DMS79 (cell line): Measurements from ENCODE around the gene MBD3L5.
"Not testable (repeated sequence)": the region's sequence is repeated elsewhere in the genome, so short reads cannot be mapped to it uniquely, and the experiment has no call there.

Source experiments
- DNase-seq: peaks from one replicate; lab custom pipeline; 2025; lab: John Stamatoyannopoulos, UW

MBD3L5 gene

GRCh38 chr19:7030278-7030677 is at the start of gene MBD3L5:
Gene MBD3L5 (plus strand): TSS chr19:7030578. CDS start chr19:7030612, 34 bp downstream.
- DNase-seq, result not testable (repeated sequence)

GRCh38 chr19:6983448-6983847 is 46.9 kb upstream of the MBD3L5 start:
- DNase-seq, result no peak

- DNase-seq, result no peak
Observed at GRCh38 chr19:6987850-6988249, 42.5 kb upstream of the MBD3L5 start.

GRCh38 chr19:6988257-6988656 is 42.1 kb upstream of the MBD3L5 start:
- no peak for DNase-seq

- DNase-seq, result no peak
Observed at GRCh38 chr19:6995054-6995453, 35.3 kb upstream of the MBD3L5 start.

- DNase-seq, result no peak
Observed at GRCh38 chr19:6996810-6997209, 33.6 kb upstream of the MBD3L5 start.

- DNase-seq, result no peak
Observed at GRCh38 chr19:6997679-6998445, 32.5 kb upstream of the MBD3L5 start.

- no peak for DNase-seq
Observed at GRCh38 chr19:6999933-7000332, 30.4 kb upstream of the MBD3L5 start.

GRCh38 chr19:7000333-7000732 is 30.0 kb upstream of the MBD3L5 start:
- no peak for DNase-seq

- no peak for DNase-seq
Observed at GRCh38 chr19:7000816-7001215, 29.6 kb upstream of the MBD3L5 start.

- DNase-seq, result no peak
Observed at GRCh38 chr19:7004313-7004931, 26.0 kb upstream of the MBD3L5 start.

- no peak for DNase-seq
Observed at GRCh38 chr19:7006135-7006704, 24.2 kb upstream of the MBD3L5 start.

- DNase-seq, result no peak
Observed at GRCh38 chr19:7007859-7008258, 22.5 kb upstream of the MBD3L5 start.

GRCh38 chr19:7010722-7011593 is 19.4 kb upstream of the MBD3L5 start:
- no peak for DNase-seq

GRCh38 chr19:7013678-7014077 is 16.7 kb upstream of the MBD3L5 start:
- DNase-seq, result no peak

GRCh38 chr19:7018828-7019227 is 11.6 kb upstream of the MBD3L5 start:
- no peak for DNase-seq

- not testable (repeated sequence) for DNase-seq
Observed at GRCh38 chr19:7021331-7021730, 9.0 kb upstream of the MBD3L5 start, which contains the start of gene MBD3L2B. Gene MBD3L2B (minus strand): TSS chr19:7021431. CDS start chr19:7021397, 34 bp downstream.

GRCh38 chr19:7028790-7029189 is 1.6 kb upstream of the MBD3L5 start:
- DNase-seq, result not testable (repeated sequence)

GRCh38 chr19:7040079-7040478 is 9.7 kb downstream of the MBD3L5 start, which contains the start of gene MBD3L4:
Gene MBD3L4 (minus strand): TSS chr19:7040179. CDS start chr19:7040144, 35 bp downstream.
- DNase-seq, result not testable (repeated sequence)

- not testable (repeated sequence) for DNase-seq
Observed at GRCh38 chr19:7041563-7041962, 11.2 kb downstream of the MBD3L5 start.

- not testable (repeated sequence) for DNase-seq
Observed at GRCh38 chr19:7049021-7049420, 18.6 kb downstream of the MBD3L5 start, which contains the start of gene MBD3L2. Gene MBD3L2 (plus strand): TSS chr19:7049321. CDS start chr19:7049374, 53 bp downstream.

GRCh38 chr19:7051421-7051820 is 21.0 kb downstream of the MBD3L5 start:
- not testable (repeated sequence) for DNase-seq
